Measurements from ENCODE around the gene TMEM37.

DNA sequence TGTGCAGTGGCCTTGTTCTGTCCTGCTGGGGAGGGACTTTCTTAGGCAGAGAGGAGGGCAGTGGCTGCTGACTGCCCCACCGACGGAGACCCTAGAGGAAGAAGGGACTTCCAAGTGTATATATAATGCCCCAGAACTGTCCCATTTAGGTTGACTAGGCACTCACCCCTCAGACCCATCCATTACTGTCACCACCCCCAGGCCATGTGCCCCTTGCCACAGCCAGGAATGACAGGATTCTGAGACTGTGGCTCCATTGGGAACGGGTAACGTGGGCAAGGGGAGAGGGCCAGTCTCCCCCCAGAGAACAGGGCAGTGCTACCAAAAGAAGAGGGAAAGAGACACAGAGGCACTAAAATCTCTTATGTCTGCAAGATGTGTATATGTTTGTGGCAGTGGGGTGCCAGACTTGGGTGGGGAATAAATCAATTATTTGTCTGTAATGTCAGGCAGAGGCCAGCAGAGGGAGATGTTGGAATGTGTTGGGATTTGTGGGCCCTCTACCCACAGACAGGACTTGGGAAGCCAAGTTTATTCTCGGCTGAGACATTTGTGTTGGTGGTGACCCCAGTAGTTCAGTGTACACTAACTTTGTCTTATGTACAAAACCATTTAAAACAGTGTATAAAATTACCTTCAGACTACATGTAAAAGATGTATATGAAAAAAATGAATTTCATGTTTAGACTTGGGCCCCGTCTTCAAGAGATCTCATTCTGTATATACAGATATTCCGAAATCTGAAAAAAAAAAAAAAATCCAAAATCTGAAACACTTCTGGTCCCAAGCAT lies 24.0 kb upstream of the TMEM37 start:
- TF ChIP-seq YY1 (IDR thresholded peaks at IDR 0.05; ENCODE audit: insufficient read depth, insufficient read length) (no peak), ZNF274 (IDR thresholded peaks at IDR 0.05; ENCODE audit: low read depth, low read length) (no peak), SUZ12 (IDR thresholded peaks at IDR 0.05; ENCODE audit: extremely low read depth, insufficient read depth, insufficient read length) (no peak)
